ENCODE measurements around the gene PACS1. TPM values are rescaled to one million over a fixed set of nuclear protein-coding genes. Genes with fewer than 3 reads are reported as not detected.
"Not testable (repeated sequence)": the region's sequence is repeated elsewhere in the genome, so short reads cannot be mapped to it uniquely, and the experiment has no call there.

The PACS1 gene
- 41.7 TPM for total RNA-seq

- ATAC-seq, result peak; percentile 81
These were observed at the start of gene PACS1 for GRCh38 chr11:66069715-66070603. Gene PACS1 (plus strand): TSS chr11:66070272. CDS start chr11:66070487, 215 bp downstream.

DNA sequence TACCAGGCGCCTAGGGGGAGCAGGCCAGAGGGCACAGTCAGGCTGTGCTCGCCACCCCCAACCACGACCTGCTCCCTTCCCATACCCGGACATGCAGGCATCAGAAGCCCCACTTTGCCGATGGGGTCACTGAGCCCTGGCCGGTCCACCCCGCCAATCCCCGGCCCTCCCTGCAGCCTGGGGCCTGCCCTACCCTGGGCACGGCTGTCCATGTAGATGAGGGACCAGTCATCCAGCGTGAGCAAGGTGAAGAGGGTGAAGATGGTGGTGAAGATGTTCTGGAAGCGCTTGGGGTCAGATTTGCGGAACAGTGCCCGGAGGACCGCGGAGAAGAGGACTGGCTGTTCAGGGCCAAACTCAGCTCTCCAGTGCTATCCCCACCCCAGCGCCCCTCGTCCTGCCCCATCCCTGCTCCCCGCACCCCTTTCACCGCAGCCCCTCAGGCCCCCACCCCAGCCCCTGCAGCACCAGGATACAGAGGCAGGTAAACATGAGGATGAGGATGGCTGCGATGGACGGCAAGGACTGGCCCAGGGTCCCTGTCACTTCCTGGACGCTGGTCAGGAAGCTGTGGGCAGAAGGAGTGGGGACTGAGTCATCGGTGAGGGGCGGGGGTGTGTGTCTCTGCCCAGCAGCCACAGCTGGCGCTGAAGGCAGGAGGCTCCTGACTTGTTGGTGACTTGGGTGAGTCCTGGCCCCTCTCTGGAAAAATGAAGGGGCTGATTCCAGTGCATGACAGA, 49.3 kb upstream of the PACS1 start:
- peak; percentile 55 for ATAC-seq

DNA sequence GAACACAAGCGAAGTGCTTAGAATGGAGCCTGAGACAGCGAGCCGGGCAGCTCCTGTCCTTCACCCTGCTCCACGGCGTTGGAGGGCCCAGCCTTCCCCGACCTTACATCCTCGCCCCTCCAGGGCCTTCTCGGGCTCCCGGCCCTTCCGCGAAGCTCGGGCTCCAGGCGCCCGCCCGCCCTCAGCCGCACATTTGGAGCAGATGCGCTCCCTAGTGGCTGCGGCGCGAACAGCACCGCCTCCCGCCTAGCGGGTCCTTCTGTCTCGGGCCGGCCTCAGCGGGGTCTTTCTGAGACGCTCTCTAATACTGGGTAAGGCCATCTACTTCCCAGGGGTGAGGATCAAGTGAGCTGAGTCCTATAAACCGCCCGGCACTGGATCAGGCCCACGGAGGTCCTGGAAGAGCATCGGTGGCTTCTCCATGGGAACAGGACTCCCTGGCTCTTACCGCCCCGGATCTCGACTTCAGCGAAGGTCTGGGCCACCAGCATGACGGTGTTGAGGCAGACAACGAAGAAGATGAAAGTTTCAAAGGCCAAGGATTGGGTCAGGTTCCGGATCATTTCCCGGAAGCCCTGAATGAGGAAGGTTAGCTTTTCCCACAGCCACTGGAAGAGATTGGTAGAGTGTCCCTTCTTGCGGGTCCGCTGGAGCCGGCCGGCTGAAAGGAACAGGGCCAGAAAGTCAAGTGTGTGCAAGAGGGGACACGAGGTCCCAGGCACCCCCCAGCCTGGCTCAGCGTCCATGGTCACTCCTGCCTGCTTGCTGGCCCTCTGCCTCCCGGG, 47.5 kb upstream of the PACS1 start:
- peak; percentile 70 for ATAC-seq

- ATAC-seq, result not testable (repeated sequence)
These were observed 47.0 kb upstream of the PACS1 start for GRCh38 chr11:66023186-66023440.

- ATAC-seq, result no peak
These were observed 44.0 kb upstream of the PACS1 start, which contains the start of gene CATSPER1 for GRCh38 chr11:66026017-66026529. Gene CATSPER1 (minus strand): TSS chr11:66026479. CDS start chr11:66026379, 100 bp downstream.

GRCh38 chr11:66032957-66033735, 36.9 kb upstream of the PACS1 start:
- ATAC-seq, result no peak

DNA sequence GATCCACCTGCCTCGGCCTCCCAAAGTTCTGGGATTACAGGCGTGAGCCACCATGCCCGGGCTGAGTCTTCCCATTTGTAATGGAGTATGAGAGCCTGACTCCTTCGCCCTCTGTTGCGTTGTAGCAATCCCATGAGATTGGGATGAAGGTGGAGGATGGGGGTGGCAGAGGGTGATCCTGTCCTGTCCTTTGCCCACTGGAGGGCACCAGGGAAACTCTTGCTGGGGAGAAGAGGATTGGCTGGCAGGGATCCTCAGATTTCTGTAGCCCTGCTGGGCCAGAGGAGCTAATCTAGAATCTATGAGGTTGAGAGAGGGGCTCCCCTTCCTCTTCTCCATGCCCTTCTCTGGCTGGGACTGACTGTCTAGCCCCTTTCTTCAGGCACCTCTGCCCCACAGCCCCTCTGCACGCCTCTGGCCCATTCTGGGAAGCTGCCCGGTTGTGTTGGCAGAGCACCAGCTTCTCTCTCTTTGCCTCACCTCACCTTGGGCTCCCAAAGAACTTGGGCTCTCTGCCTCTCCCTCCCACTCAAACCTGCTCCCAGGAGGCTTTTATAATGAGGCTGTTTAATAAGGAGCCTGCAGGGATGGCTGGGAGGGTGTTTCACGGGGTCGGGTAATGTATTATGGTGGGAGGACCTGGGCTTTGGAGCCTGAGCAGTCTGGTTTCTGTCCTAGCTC, 34.3 kb upstream of the PACS1 start:
- no peak for ATAC-seq

GRCh38 chr11:66036334-66036710, 33.8 kb upstream of the PACS1 start:
- ATAC-seq, result no peak

DNA sequence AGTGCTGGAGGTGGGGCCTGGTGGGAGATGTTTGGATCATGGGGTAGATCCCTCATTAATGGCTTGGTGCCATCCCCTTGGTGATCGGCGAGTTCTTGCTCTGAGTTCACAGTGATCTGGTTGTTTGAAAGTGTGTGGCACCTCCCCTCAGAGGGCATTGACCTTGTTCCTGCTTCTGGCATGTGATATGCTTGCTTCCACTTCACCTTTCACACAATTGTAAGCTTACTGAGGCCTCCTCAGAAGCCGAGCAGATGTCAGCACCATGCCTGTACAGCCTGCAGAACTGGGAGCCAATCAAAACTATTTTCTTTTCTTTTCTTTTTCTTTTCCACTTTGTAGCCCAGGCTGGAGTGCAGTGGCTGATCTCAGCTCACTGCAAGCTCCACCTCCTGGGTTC, 32.7 kb upstream of the PACS1 start:
- no peak for ATAC-seq

- no peak for ATAC-seq
These were observed 30.3 kb upstream of the PACS1 start for GRCh38 chr11:66039765-66040164.

DNA sequence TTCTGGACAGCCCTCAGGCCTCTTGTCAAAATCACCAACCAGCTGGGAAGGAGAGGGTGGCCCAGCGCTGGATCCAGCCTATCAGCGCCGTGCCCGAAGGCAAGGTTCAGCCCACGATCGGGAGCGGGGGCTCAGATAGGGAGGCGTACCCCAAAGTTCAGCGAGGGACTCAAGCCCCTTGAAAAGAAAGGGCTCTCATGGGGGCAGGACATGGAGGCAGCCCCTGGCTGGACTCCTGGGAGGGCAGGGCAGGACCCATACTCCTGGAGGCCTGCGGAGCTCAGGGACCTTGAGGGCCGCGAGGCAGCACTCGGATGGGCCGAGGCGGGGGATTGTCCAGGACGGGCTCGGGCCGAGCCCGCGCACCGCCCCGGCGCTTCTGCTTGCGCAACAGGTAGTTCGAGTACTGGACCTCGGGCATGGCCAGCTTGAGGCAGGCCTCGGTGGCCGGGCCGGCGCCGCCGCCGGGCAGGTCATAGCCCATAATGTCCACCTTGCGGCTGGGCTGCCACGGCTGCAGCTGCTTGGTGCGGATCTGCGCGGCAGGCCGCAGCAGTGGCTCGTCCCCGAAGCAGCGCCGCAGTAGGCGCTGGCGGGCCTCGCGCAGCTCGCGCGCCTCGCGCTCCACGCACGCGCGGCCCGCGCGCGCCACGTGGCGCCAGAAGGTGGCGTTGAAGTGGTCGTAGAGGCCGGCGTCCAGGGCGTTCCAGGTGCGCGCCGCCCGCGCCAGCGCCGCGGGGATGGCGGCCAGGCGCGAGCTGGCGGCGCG, 27.7 kb upstream of the PACS1 start:
- peak; percentile 9 for ATAC-seq

- ATAC-seq, result no peak
These were observed 26.8 kb upstream of the PACS1 start for GRCh38 chr11:66042996-66043906.

DNA sequence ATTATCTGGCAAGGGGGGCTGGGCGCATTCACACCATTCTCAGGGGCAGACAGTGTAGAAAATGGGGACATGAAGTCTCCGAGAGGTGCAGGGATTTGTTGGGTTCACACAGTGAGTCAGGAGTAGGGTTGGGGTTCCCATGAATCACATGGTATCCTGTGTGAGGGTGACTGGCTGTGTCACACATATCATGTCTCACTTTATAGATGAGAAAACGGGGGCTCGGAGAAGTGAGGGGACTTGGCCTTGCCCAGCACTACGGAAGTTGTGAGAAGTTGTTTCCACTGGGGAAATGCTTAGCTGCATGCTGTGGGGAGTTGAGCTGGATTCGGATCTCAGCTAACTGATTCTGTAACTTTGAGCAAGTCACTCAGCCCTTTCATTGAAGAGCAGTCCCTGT, 25.3 kb upstream of the PACS1 start:
- ATAC-seq, result peak; percentile 27

DNA sequence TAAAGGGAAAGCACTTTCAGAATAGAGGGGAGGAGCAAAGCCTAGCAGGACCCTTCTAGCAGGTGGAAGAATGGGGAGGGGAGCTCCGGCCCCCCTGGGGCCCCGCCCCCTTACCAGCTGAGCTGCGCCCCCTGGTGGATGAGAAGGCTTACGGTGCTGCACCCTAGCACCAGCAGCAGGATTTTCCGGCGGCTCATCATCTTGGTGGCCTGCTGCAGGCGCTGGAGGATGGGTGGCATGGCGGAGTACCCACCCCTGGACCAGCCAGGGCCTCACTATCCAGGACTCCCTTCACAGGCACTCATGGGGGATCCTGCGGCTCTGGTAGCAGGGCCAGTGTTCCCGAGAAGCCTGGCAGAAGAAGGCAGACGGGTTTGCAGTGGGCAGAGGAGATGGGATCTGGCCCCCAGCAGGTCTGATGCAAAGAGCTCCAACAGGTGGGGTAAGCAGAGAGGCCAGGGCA, 24.9 kb upstream of the PACS1 start:
- ATAC-seq, result peak; percentile 67

DNA sequence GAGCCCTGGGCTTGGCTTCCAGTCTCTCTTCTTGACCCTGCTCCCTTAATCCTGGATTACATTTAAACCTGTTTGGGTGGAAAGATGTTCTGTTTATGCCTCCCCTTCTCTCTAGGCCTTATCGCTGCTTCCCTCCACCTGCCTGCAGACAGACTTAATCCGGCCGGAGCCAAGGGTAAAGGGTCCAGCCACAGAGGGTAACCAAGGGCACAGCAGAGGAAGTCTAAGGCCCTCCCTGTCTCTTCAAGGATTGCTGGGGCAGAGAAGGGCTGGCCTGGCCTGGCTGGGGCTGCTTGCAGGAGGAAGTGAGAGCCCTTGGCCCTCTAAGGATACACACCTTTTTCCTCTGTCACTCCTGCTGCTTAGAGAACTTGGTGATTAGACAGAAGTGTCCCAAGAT, 23.2 kb upstream of the PACS1 start:
- no peak for ATAC-seq

DNA sequence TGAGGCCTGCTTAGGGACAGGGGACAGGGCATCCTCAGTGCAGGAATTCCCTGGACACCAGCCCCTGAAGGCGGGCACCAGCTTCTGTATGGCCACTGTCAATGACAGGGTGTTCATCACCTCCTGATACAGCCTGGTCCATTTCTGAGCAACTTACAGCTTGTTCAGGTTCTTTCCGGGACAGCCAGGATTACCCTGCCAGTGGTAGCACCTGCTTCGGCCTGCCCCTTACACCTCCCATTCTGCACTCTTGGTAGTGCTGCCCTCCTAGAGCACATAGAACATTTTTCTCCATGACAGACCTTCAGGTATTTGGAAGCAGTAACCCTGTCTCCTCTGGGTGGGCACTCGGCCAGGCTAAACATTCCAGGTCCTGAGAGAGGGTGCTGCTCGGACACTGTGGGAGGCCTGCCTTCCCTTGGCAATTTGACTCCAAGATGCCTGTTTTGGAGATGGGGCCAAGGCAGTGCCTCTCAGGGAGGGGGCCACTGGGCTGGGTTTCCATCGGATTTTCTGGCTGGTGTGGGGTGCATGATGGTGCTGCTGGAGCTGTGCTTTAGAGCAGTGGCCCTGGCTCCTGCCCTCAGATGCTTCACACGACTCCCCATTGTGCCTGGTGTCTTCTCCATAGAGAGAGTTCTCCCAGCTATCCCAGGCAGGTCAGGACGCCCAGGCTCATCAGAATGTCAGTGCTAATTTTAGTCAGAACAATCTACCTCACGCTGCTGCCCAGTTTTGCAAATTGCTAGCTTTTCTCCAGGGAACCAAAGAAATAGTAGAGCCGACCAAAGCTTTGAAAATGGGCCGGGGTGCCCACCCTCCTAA, 22.3 kb upstream of the PACS1 start:
- no peak for ATAC-seq

DNA sequence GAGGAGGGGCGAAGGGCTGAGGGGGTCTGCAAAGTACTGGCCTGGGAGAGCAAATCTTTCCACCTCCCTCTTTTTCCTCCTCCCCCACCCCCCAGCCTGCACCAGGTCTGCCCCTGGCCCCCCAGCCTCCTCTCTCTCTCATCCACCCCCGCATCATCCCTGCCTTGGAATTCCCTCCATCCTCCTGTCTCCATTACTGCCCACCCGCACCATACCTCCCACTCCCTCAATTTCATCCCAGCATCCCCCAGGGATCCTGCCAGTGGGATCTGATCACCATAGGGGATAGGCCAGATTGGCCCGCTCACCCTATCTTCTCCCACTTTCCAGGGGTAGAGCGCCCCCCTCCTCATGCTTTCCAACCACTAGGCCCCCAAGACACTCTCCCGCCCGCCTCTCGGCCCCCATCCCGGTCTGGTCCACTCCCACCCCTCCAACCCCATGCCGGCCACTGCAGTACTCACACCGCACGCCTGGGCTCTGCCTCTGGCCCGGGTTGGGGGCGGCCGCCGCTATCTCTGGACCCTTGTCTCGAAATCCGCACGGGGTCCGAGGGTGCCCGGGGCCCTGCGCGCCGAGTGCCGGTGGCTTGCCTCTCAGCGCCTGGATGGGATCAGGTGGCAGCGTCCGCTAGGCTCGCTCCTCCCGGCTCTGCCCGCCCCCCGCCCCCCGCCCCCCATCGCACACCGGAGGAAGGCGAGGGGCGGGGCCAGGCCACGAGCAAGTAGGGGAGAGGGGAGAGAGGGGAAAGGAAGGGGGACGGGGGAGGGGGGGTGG, 21.3 kb upstream of the PACS1 start, which contains the start of gene GAL3ST3:
Gene GAL3ST3 (minus strand): TSS at position 615 of the 777 bp plus-strand sequence. CDS start 3,746 bp downstream, outside the sequence.
- no peak for ATAC-seq

Measured in esophagus mucosa (tissue), 1 donor.